Memory B cell (primary cell): Measurements from ENCODE around the gene NOS1AP.

Source experiments
- ATAC-seq: fragments of 150-1000 bp; cut with Tn5 transposase; 2 replicates; pipeline ENCODE4 v1.10.0; 2021; ENCODE audit warnings: low read depth, mild to moderate bottlenecking, moderate library complexity
- DNase-seq, 2 donors: peaks; one replicate each; pipeline ENCODE4 v3.0.0; 2022; ENCODE audit warnings: low spot score in 2 of 2
- H3K27ac Mint-ChIP-seq: one replicate; pipeline ENCODE4 v1.8.0; 2022; ENCODE audit warnings: mild to moderate bottlenecking, moderate library complexity, mixed read lengths
- H3K27me3 Mint-ChIP-seq: one replicate; pipeline ENCODE4 v1.8.0; 2022; ENCODE audit warnings: mixed read lengths
- H3K36me3 Mint-ChIP-seq: one replicate; pipeline ENCODE4 v1.8.0; 2022; ENCODE audit warnings: mild to moderate bottlenecking, mixed read lengths
- H3K4me1 Mint-ChIP-seq: one replicate; pipeline ENCODE4 v1.8.0; 2022; ENCODE audit warnings: mixed read lengths
- H3K4me3 Mint-ChIP-seq: one replicate; pipeline ENCODE4 v1.8.0; 2022; ENCODE audit warnings: mild to moderate bottlenecking, moderate library complexity, mixed read lengths
- H3K9me3 Mint-ChIP-seq: one replicate; pipeline ENCODE4 v1.8.0; 2022; ENCODE audit warnings: mixed read lengths

The NOS1AP gene

GRCh38 chr1:162363823-162364222, 294.3 kb downstream of the NOS1AP start:
- peaks cover 14% of the 10 kb centered on the region for H3K27me3 Mint-ChIP-seq
- no peak for DNase-seq
- no peak overlapping the region for H3K4me3 Mint-ChIP-seq
- H3K9me3 Mint-ChIP-seq = no peaks in the 10 kb centered on the region
- H3K27ac Mint-ChIP-seq = no peak overlapping the region
- H3K36me3 Mint-ChIP-seq = no peaks in the 10 kb centered on the region
- no peak for ATAC-seq
- H3K4me1 Mint-ChIP-seq = peaks cover 2% of the 10 kb centered on the region

- no peaks in the 10 kb centered on the region for H3K9me3 Mint-ChIP-seq
- H3K36me3 Mint-ChIP-seq = no peaks in the 10 kb centered on the region
- H3K27me3 Mint-ChIP-seq = peaks cover 11% of the 10 kb centered on the region
- ATAC-seq (no peak), DNase-seq (no peak)
- peaks cover 2% of the 10 kb centered on the region for H3K4me1 Mint-ChIP-seq
- no peak overlapping the region for H3K4me3 Mint-ChIP-seq
- no peak overlapping the region for H3K27ac Mint-ChIP-seq
Measured at GRCh38 chr1:162364498-162364897, 295.0 kb downstream of the NOS1AP start.

- no peak for ATAC-seq
Measured at GRCh38 chr1:162365284-162366020, 296.0 kb downstream of the NOS1AP start.

GRCh38 chr1:162366149-162366548, 296.7 kb downstream of the NOS1AP start:
- Mint-ChIP-seq H3K36me3 (no peaks in the 10 kb centered on the region), H3K27me3 (peaks cover 9% of the 10 kb centered on the region)

More at GRCh38 chr1:162365284-162366020, 296.0 kb downstream of the NOS1AP start:
- Mint-ChIP-seq H3K9me3 (no peaks in the 10 kb centered on the region), H3K27me3 (peaks cover 9% of the 10 kb centered on the region), H3K27ac (no peak overlapping the region), H3K4me3 (no peak overlapping the region), H3K36me3 (no peaks in the 10 kb centered on the region), H3K4me1 (peaks cover 2% of the 10 kb centered on the region)
- DNase-seq = no peak

GRCh38 chr1:162366671-162367070, 297.2 kb downstream of the NOS1AP start:
- no peaks in the 10 kb centered on the region for H3K36me3 Mint-ChIP-seq
- no peaks in the 10 kb centered on the region for H3K9me3 Mint-ChIP-seq
- H3K4me3 Mint-ChIP-seq = no peak overlapping the region
- H3K27me3 Mint-ChIP-seq = peaks cover 9% of the 10 kb centered on the region
- DNase-seq (no peak), ATAC-seq (no peak)
- H3K4me1 Mint-ChIP-seq = peaks cover 2% of the 10 kb centered on the region
- H3K27ac Mint-ChIP-seq = no peak overlapping the region

More at GRCh38 chr1:162366149-162366548, 296.7 kb downstream of the NOS1AP start:
- Mint-ChIP-seq H3K4me1 (peaks cover 2% of the 10 kb centered on the region), H3K9me3 (no peaks in the 10 kb centered on the region), H3K27ac (no peak overlapping the region), H3K4me3 (no peak overlapping the region)
- DNase-seq (no peak), ATAC-seq (no peak)

- Mint-ChIP-seq H3K4me1 (peaks cover 2% of the 10 kb centered on the region), H3K27ac (no peak overlapping the region), H3K9me3 (no peaks in the 10 kb centered on the region), H3K27me3 (peaks cover 10% of the 10 kb centered on the region), H3K4me3 (no peak overlapping the region), H3K36me3 (no peaks in the 10 kb centered on the region)
- ATAC-seq = no peak
- DNase-seq = no peak
Measured at GRCh38 chr1:162367073-162367472, 297.6 kb downstream of the NOS1AP start.

GRCh38 chr1:162367772-162368171, 298.3 kb downstream of the NOS1AP start:
- no peak overlapping the region for H3K27ac Mint-ChIP-seq
- H3K4me1 Mint-ChIP-seq = peaks cover 2% of the 10 kb centered on the region
- no peaks in the 10 kb centered on the region for H3K36me3 Mint-ChIP-seq
- no peaks in the 10 kb centered on the region for H3K9me3 Mint-ChIP-seq
- peaks cover 10% of the 10 kb centered on the region for H3K27me3 Mint-ChIP-seq
- DNase-seq = no peak
- no peak for ATAC-seq
- H3K4me3 Mint-ChIP-seq = no peak overlapping the region

- no peaks in the 10 kb centered on the region for H3K9me3 Mint-ChIP-seq
- peaks cover 7% of the 10 kb centered on the region for H3K27me3 Mint-ChIP-seq
- DNase-seq (no peak), ATAC-seq (no peak)
- no peaks in the 10 kb centered on the region for H3K36me3 Mint-ChIP-seq
- H3K27ac Mint-ChIP-seq = no peak overlapping the region
- peaks cover 2% of the 10 kb centered on the region for H3K4me1 Mint-ChIP-seq
- H3K4me3 Mint-ChIP-seq = no peak overlapping the region
Measured at GRCh38 chr1:162368451-162368850, 299.0 kb downstream of the NOS1AP start.

GRCh38 chr1:162369571-162369970, 300.1 kb downstream of the NOS1AP start:
- H3K4me3 Mint-ChIP-seq = no peak overlapping the region
- no peak overlapping the region for H3K27ac Mint-ChIP-seq
- H3K36me3 Mint-ChIP-seq = no peaks in the 10 kb centered on the region
- H3K9me3 Mint-ChIP-seq = no peaks in the 10 kb centered on the region
- no peaks in the 10 kb centered on the region for H3K4me1 Mint-ChIP-seq
- ATAC-seq (no peak), DNase-seq (no peak)
- H3K27me3 Mint-ChIP-seq = peaks cover 3% of the 10 kb centered on the region

- Mint-ChIP-seq H3K27me3 (peaks cover 3% of the 10 kb centered on the region), H3K27ac (no peak overlapping the region), H3K4me1 (no peaks in the 10 kb centered on the region), H3K36me3 (no peaks in the 10 kb centered on the region), H3K4me3 (no peak overlapping the region), H3K9me3 (no peaks in the 10 kb centered on the region)
- ATAC-seq = no peak
- no peak for DNase-seq
Measured at GRCh38 chr1:162370161-162370560, 300.7 kb downstream of the NOS1AP start.

- Mint-ChIP-seq H3K4me1 (no peaks in the 10 kb centered on the region), H3K9me3 (no peaks in the 10 kb centered on the region), H3K36me3 (no peaks in the 10 kb centered on the region), H3K4me3 (no peak overlapping the region), H3K27ac (no peak overlapping the region), H3K27me3 (peaks cover 2% of the 10 kb centered on the region)
- ATAC-seq (no peak), DNase-seq (no peak)
Measured at GRCh38 chr1:162370721-162371120, 301.2 kb downstream of the NOS1AP start.

- ATAC-seq (no peak), DNase-seq (no peak)
- Mint-ChIP-seq H3K9me3 (no peaks in the 10 kb centered on the region), H3K36me3 (no peaks in the 10 kb centered on the region), H3K4me1 (no peaks in the 10 kb centered on the region), H3K27me3 (peaks cover 2% of the 10 kb centered on the region), H3K4me3 (no peak overlapping the region), H3K27ac (no peak overlapping the region)
Measured at GRCh38 chr1:162371611-162372010, 302.1 kb downstream of the NOS1AP start.

- no peaks in the 10 kb centered on the region for H3K9me3 Mint-ChIP-seq
- no peak overlapping the region for H3K27ac Mint-ChIP-seq
- H3K4me1 Mint-ChIP-seq = no peaks in the 10 kb centered on the region
- peaks cover 2% of the 10 kb centered on the region for H3K27me3 Mint-ChIP-seq
- DNase-seq = no peak
- ATAC-seq = no peak
- H3K4me3 Mint-ChIP-seq = no peak overlapping the region
- H3K36me3 Mint-ChIP-seq = no peaks in the 10 kb centered on the region
Measured at GRCh38 chr1:162372159-162373071, 302.9 kb downstream of the NOS1AP start.

- Mint-ChIP-seq H3K4me1 (no peaks in the 10 kb centered on the region), H3K4me3 (no peak overlapping the region), H3K9me3 (no peaks in the 10 kb centered on the region), H3K36me3 (no peaks in the 10 kb centered on the region), H3K27ac (no peak overlapping the region), H3K27me3 (peaks cover 6% of the 10 kb centered on the region)
- ATAC-seq (no peak), DNase-seq (no peak)
Measured at GRCh38 chr1:162373072-162373427, 303.6 kb downstream of the NOS1AP start.
